ENCODE measurements around the gene TSPAN2. TPM values are rescaled to one million over a fixed set of nuclear protein-coding genes. Genes with fewer than 3 reads are reported as not detected.

Gene TSPAN2
- total RNA-seq, 2 donors from 2014 or later, result 2.6 to 4.0 TPM

DNA sequence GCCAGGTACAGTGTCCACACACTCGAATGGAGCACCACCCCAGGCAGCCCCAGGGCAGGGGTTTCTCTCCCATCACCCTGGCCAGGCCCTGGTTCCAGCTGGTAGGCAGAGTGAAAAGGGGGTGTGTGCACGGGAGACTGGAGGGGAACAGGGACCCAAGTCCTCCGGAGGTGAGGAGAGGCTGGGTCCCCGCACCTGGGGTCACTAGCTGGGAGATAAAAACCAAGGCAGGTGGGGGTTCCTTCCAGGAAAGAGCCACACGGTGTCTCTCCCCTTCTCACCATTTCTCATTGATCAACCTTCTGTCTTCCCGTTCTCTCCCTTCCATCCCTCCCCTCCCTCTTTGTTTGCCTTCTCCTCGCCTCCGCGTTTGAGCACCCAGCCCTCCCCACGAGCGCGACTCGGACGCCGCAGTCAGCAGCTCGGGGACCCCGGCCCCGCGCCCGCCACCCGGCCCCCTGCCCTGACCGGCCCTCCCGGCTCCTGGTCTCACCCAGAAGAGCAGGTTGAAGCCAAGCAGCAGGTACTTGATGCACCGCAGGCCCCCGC is 358 bp downstream of the TSPAN2 start:
- H3K9me3 ChIP-seq, result no peaks in the 10 kb centered on the region
- 4 to 5% methylated on average over 23 to 24 of the region's 25 CpGs for WGBS, 2 donors
- DNase-seq (no peak), ATAC-seq (no peak)
- no peaks in the 10 kb centered on the region for H3K36me3 ChIP-seq (replicated peaks in 1 of 2; ENCODE audit: insufficient read depth in 1 of 2, low read depth in 2 of 2)
- H3K27me3 ChIP-seq, result no peaks in the 10 kb centered on the region
- intact Hi-C loops (cut with DNase I), result no loop called here
- H3K4me1 ChIP-seq, result peaks cover 15% of the 10 kb centered on the region
- peak overlapping the region in 1 of 2 donors; percentile 28 for H3K4me3 ChIP-seq
- peak overlapping the region in 2 of 4 donors; percentile 14 to 17 for H3K27ac ChIP-seq
- TF ChIP-seq, protein P1, sequence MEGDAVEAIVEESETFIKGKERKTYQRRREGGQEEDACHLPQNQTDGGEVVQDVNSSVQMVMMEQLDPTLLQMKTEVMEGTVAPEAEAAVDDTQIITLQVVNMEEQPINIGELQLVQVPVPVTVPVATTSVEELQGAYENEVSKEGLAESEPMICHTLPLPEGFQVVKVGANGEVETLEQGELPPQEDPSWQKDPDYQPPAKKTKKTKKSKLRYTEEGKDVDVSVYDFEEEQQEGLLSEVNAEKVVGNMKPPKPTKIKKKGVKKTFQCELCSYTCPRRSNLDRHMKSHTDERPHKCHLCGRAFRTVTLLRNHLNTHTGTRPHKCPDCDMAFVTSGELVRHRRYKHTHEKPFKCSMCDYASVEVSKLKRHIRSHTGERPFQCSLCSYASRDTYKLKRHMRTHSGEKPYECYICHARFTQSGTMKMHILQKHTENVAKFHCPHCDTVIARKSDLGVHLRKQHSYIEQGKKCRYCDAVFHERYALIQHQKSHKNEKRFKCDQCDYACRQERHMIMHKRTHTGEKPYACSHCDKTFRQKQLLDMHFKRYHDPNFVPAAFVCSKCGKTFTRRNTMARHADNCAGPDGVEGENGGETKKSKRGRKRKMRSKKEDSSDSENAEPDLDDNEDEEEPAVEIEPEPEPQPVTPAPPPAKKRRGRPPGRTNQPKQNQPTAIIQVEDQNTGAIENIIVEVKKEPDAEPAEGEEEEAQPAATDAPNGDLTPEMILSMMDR (IDR thresholded peaks at IDR 0.05), result no peak
- no peak for TF ChIP-seq POLR2A (IDR thresholded peaks at IDR 0.05)

DNA sequence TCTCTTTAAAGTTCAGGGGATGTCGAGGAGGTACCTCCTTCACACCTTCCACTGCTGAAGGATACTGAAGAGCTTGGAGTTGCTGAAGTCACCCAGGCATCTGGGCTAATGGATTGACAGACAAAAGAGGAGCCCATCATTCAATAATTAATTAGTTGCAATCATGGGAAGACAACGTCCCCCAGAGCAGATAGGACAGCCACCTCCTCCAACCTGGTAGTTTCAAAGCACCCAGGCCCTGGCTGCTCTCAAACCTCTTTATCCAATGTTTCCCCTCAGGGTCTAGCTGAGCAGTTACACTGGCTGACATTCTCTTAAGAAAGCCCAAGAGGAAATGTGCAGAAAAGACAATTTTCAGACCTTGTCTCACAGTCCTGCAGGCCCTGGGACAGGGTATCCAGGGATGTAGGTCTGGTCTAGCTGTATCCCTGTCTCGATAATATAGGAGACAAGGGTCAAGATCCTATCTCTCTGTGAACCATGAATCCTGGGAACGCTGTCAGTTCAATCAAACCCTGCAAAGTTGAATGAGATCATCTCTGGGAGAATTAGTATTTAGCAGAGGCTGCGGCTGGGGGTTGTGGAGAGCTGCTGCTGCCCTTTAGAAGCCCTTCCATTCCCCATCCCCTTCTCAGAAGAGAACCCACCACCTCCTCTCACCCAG is 1.1 kb downstream of the TSPAN2 start:
- no peak overlapping the region for H3K27ac ChIP-seq
- intact Hi-C loops (cut with DNase I), result no loop called here
- no peak for DNase-seq
- no peaks in the 10 kb centered on the region for H3K27me3 ChIP-seq
- peaks cover 15% of the 10 kb centered on the region for H3K4me1 ChIP-seq
- TF ChIP-seq, protein P1 (IDR thresholded peaks at IDR 0.05), result no peak
- no peak for TF ChIP-seq POLR2A (IDR thresholded peaks at IDR 0.05)
- WGBS, 2 donors, result 65 to 79% methylated on average over 5 of the region's 5 CpGs
- no peak for ATAC-seq
- no peak overlapping the region for H3K4me3 ChIP-seq
- H3K9me3 ChIP-seq, result no peaks in the 10 kb centered on the region
- no peaks in the 10 kb centered on the region for H3K36me3 ChIP-seq (replicated peaks in 1 of 2; ENCODE audit: insufficient read depth in 1 of 2, low read depth in 2 of 2)

DNA sequence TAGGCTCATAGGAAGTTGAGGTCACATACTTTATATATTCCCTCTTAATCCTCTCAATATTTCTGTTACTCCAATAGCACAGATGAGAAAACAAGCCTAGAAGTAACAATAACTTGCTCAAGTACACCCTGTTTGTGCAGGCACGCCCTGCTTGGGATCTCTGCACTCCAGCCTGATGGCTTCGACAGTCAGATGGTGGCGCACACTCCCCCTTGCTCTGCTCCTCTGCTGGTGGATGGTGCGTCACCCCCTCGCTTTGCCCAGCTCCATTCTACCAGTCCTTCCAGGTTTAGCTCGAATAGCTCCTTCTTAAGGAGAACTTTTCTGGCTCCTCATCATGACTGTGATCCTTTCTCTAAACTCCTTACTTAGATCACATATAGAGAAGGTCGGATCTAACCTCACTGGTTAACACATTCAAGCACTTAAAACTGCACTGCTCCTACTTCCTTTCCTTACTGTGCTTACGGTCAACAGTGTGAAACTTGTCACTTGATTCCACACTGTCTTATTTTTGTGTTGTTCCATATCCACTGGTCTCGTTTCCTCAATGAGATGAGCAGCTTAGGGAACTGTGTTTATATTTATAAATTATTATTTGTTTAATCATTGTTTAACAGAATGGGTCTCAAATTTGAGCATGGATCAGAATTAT is 3.0 kb downstream of the TSPAN2 start:
- Histone ChIP-seq H3K27me3 (no peaks in the 10 kb centered on the region), H3K36me3 (replicated peaks in 1 of 2; ENCODE audit: insufficient read depth in 1 of 2, low read depth in 2 of 2) (no peaks in the 10 kb centered on the region), H3K27ac (no peak overlapping the region), H3K9me3 (no peaks in the 10 kb centered on the region), H3K4me3 (no peak overlapping the region), H3K4me1 (peaks cover 15% of the 10 kb centered on the region)
- intact Hi-C loops (cut with DNase I), result no loop called here
- DNase-seq (no peak), ATAC-seq (no peak)
- 71 to 82% methylated on average over 9 of the region's 9 CpGs for WGBS, 2 donors
- TF ChIP-seq, protein P1 (IDR thresholded peaks at IDR 0.05), result no peak
- TF ChIP-seq POLR2A (IDR thresholded peaks at IDR 0.05), result no peak

DNA sequence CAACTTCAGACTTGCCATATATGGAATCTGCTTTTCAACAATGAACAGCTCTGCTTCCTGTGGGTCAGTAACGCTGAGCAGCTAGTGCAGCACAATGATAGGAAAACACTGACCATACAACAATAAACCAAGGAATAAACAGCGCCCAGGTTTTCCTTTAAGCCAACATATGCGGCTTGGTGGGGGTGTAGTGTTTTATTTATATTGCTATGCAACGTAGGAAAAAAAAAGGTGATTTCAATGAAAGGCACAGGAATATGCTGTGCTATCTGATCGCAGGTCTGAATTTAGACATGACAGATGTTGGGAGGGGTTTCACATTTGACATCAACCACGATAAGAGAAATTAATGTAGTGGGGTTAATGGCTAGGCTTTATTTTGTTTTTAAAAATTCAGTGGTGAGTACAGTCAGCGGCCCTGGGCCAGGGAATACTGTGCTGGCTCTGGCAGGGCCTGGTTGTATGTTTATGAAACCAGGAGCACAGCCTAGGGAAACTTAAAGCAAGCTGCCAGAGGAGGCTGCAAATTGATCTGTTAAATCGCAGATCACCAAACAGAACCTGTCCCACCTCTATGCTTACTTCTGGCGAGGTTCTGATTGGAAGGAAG is 4.3 kb downstream of the TSPAN2 start:
- H3K9me3 ChIP-seq, result no peaks in the 10 kb centered on the region
- WGBS, 2 donors, result 31 to 37% methylated on average over 9 of the region's 9 CpGs
- H3K27ac ChIP-seq, result peak overlapping the region in 3 of 4 donors; percentile 60 to 71 (median 65)
- intact Hi-C loops (cut with DNase I), result no loop called here
- H3K27me3 ChIP-seq, result no peaks in the 10 kb centered on the region
- ATAC-seq, result peak; percentile 39
- no peaks in the 10 kb centered on the region for H3K36me3 ChIP-seq (replicated peaks in 1 of 2; ENCODE audit: insufficient read depth in 1 of 2, low read depth in 2 of 2)
- TF ChIP-seq POLR2A (IDR thresholded peaks at IDR 0.05), result no peak
- TF ChIP-seq, protein P1 (IDR thresholded peaks at IDR 0.05), result no peak
- no peak overlapping the region for H3K4me3 ChIP-seq
- H3K4me1 ChIP-seq, result peaks cover 12% of the 10 kb centered on the region
- DNase-seq, result peak in 2 of 4 donors; percentile 18 to 29

Data from body of pancreas (tissue), 4 donors.